GM19372 (cell line): Measurements from ENCODE around the gene RSPH1.

ENCODE experiments used
- ATAC-seq: cut with Tn5 transposase; IDR thresholded peaks from one replicate; pipeline ENCODE4 v1.9.1; 2021; ENCODE audit warnings: mild to moderate bottlenecking, low read depth, moderate library complexity; ENCODE audit not compliant: unreplicated experiment

The RSPH1 gene

DNA sequence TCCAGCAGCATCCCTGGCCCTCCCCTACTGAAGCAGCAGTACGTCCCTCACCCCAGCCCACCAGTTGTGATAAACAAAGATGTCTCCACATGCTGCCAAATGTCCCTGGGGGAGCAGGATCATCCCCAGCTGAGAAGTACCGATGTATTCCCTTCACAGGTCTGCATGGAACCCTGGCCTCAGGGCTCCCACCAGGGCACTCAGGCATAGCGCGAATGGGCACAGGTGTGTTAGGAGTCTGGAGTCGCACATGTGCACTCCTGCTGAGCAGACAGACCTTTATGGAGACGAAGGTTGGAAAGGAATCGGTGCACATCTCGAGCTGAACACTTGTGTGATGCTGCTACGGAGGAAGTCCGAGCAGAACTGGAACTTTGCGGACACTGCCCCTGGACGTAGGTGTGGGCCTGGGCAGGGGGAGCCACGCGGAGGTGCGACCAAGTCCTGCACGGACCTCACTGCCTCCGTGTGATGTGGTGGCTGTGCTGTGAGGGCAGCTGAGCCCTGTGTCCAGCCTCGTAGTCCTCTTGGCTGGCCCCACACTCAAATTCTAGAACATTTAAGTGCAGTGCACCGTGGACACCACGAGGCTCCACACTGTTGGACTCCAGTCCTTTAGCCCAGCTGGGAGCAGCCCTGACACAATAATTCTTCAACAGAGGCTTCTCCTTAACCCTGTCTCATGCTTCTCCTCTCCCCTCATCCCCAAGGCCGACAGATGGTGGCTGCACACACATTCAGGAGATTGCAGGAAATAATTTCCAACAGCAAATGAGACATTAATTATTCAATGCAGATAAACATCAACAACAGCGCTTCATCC is 43.4 kb downstream of the RSPH1 start:
- no peak for ATAC-seq

DNA sequence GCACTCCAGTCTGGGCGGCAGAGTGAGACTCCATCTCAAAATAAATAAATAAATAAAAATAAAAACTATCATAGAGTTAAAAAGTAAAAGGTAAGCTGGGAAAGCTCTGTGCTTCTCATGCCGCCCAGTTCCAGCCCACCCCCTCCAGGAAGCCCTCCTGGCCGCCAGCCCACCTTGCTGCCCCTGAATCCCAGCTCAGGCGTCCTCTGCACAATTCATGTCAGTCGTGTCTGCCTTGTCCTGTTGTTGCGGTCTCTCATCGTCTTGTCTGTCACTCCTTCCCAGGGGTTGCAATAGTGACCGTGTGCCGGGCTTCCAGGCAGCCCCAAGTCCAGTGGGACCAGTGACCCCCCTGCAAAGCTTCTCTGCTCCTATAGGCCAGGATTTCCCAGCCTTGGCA is 44.1 kb downstream of the RSPH1 start:
- no peak for ATAC-seq

DNA sequence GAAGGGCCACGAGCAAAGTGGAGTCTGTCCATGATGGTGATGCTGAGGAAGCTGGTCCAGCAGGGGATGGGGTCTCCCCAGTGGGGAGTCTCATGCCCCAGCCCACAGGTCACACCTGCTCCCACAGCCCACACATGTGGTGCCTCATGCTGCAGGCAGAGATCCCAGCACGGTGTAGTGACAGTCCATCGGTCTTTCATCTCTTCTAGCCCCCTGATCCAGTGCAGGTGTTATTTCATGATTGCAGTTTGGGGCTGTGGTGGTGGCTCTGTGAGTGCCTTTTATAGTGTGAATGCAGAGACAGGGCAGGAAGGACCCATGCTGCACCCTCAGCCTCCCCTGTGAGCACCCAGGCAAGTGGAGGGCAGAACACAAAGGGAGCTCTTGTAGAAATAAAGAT is 47.3 kb downstream of the RSPH1 start:
- no peak for ATAC-seq

GRCh38 chr21:42447732-42448131 is 48.3 kb downstream of the RSPH1 start:
- ATAC-seq = no peak

- no peak for ATAC-seq
Measured at GRCh38 chr21:42447182-42447581, 48.8 kb downstream of the RSPH1 start.

GRCh38 chr21:42446531-42446930 is 49.5 kb downstream of the RSPH1 start:
- no peak for ATAC-seq

- no peak for ATAC-seq
Measured at GRCh38 chr21:42445311-42445710, 50.7 kb downstream of the RSPH1 start.

GRCh38 chr21:42444745-42445059 is 51.3 kb downstream of the RSPH1 start:
- ATAC-seq = no peak

- ATAC-seq = no peak
Measured at GRCh38 chr21:42443876-42444744, 51.9 kb downstream of the RSPH1 start.

DNA sequence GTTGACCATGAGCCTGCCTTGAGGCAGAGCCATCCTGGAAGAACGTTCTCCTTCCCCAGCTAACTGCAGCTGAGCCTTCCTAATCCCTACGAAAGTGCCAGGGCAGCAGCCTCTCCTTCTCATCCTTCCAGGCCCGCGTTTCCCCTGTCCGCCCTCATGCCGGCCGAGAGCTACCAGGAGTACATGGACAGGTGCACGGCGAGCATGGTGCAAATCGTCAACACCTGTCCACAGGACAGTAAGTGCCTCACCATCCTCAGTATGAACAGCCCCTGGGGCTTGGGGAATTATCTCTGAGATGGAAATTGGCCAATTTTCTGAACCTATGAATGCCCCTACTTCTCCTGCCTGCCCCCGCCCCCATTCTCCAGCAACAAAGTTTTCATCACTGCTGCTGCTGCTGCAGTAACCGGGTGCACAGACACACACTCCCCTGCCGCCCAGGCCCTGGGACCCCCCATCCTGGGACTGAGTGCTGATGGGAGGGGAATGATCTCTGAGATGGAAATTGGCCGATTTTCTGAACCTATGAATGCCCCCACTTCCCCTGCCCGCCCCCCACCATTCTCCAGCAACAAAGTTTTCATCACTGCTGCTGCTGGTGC is 52.7 kb downstream of the RSPH1 start:
- no peak for ATAC-seq

DNA sequence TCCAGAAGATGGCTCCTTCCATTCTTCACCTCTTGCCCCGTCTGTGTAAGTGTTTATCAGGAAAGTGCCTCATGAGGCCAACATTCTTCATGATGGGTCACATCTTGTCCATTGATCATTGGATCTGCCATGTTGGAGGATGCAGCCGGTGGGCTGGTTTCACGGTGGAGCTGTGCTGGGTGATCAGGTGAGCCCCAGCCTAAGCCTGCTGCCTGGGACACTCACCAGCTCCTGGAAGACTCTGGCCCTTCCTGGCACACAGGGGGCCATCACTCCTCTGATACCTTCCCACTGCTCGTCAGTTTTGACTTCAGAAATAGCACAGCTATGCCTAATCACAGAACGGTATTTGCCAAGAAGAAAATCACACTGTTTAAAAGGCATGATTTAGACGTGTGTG is 54.1 kb downstream of the RSPH1 start:
- ATAC-seq = no peak

GRCh38 chr21:42440187-42440792 is 55.7 kb downstream of the RSPH1 start:
- peak; percentile 82 for ATAC-seq

DNA sequence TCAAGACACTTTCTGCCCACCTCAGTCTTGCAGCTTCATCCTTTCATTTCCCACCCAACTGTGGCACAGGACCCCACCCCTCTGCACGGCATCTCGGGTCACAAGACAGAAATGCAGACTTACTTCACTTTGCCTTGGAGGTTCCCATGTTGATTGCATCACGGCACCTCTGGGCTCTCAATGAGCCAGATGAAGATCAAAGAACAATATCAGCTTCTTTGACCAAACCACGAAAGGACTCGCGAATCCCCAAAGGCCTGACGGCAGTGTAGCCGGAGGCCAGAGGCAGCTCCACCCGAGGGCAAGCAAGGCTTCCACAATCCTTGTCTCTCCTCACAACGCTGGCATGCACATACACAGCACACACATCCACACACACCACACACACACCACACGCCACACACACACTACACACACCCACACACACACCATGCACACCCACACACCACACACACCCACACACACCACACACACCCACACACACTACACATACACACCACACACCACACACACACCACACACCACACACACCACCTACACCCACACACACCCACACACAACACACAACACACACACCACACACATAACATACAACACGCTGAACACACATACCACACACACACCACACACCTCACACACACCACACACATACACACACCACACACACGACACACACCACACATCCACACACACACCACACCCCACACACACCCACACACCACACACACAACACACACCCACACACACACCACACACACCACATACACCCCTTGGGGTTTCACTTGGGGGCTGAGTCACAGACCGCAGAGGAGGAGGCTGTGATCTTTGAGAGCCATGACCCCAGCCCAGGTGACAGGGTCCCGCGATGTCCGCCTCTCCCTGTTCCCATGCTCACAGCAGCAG is 56.5 kb downstream of the RSPH1 start:
- no peak for ATAC-seq

- ATAC-seq = no peak
Measured at GRCh38 chr21:42438316-42439205, 57.5 kb downstream of the RSPH1 start.

DNA sequence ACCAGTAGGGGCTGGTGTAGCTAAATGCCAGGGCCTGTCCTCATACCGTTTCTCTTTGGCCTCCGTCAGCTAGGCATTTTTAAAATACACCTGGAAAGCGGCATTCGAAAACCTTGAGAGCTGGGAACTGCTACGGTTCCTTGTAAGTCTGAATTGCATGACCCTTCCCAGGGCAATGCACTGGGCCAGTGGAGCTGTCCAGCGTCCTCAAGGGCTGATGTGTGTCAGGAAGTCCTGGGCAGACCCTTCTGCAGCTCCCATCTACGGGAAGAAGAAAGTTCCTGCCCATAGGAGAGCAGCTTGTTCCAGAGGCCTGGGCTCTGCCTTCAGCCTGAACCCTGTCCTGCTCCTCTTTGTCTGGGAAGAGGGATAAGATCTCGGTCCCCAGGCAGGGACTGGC is 58.2 kb downstream of the RSPH1 start:
- ATAC-seq = no peak

GRCh38 chr21:42436914-42437313 is 59.1 kb downstream of the RSPH1 start:
- ATAC-seq = no peak

DNA sequence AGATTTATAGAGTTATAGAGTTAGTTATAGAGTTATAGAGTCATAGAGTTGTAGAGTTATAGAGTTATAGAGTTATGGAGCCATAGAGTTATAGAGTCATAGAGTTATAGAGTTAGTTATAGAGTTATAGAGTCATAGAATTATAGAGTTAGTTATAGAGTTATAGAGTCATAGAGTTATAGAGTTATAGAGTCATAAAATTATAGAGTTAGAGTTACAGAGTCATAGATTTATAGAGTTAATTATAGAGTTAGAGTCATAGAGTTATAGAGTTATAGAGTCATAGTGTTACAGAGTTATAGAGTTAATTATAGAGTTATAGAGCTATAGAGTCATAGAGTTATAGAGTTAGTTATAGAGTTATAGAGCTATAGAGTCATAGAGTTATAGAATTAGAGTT is 60.2 kb downstream of the RSPH1 start:
- ATAC-seq = no peak

DNA sequence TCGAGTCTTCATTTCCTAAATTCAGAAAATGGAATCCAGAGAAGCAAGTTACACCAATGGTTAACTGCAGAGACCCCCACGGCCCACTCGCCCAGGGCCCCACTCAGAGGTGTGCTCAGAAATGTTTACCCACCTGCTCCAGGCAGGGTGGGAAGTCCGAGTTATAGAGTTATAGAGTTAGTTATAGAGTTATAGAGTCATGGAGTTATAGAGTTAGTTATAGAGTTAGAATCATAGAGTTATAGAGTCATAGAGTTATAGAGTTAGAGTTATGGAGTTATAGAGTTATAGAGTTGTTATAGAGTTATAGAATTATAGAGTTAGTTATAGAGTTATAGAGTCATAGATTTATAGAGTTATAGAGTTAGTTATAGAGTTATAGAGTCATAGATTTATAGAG is 60.6 kb downstream of the RSPH1 start:
- no peak for ATAC-seq

DNA sequence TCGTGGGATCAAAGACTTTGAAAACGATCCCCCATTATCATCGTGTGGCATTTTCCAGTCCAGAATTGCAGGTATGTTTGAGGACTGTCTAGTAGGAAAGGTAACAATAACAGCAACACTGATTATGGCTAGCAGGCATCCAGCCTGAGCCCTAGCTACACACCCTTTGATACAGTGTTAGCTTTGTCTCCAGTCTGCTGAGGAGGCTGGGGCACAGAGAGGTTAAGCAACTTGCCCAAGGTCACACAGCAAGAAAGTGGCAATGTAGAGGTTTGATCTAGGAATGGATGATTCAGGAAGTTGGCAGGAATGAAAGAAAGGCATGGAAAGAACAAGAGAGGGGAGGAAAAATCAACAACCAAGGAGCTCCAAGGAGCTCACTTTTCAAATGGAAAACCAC is 61.1 kb downstream of the RSPH1 start:
- ATAC-seq = no peak
